ENCODE data around the gene MMS22L.

Gene MMS22L

GRCh38 chr6:97215157-97215769 lies 67.8 kb downstream of the MMS22L start:
- TF ChIP-seq, protein P1, sequence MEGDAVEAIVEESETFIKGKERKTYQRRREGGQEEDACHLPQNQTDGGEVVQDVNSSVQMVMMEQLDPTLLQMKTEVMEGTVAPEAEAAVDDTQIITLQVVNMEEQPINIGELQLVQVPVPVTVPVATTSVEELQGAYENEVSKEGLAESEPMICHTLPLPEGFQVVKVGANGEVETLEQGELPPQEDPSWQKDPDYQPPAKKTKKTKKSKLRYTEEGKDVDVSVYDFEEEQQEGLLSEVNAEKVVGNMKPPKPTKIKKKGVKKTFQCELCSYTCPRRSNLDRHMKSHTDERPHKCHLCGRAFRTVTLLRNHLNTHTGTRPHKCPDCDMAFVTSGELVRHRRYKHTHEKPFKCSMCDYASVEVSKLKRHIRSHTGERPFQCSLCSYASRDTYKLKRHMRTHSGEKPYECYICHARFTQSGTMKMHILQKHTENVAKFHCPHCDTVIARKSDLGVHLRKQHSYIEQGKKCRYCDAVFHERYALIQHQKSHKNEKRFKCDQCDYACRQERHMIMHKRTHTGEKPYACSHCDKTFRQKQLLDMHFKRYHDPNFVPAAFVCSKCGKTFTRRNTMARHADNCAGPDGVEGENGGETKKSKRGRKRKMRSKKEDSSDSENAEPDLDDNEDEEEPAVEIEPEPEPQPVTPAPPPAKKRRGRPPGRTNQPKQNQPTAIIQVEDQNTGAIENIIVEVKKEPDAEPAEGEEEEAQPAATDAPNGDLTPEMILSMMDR (IDR thresholded peaks at IDR 0.05; ENCODE audit: control insufficient read depth, insufficient read depth, low read depth, low read length, missing control alignments), result peak; percentile 75
- no peak overlapping the region for H3K4me3 ChIP-seq (ENCODE audit: control insufficient read depth, low read depth, low read length)
- DNase-seq (ENCODE audit: low read depth), result peak; percentile 37

DNA sequence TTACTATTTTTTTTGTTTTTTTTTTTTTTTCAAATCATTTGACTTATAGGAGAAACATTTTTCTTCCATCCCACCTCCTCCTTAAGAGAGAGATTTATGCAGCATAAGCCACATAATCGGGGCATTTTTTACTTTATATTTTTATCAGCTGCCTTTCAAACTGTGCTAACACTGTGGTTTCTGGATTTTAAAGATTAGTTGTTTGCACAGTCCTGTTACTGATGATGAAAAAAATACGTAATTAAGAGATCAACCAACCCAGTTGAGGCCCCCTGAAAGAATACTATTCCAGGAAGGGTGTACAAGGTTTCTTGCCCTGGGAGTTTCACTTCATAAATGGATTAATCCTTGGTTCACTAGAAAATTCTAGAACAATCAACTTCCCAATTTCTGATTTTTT lies 68.3 kb downstream of the MMS22L start:
- H3K4me3 ChIP-seq (ENCODE audit: control insufficient read depth, low read depth, low read length), result no peak overlapping the region
- TF ChIP-seq, protein P1 (IDR thresholded peaks at IDR 0.05; ENCODE audit: control insufficient read depth, insufficient read depth, low read depth, low read length, missing control alignments), result no peak
- no peak for DNase-seq (ENCODE audit: low read depth)

GRCh38 chr6:97207383-97207782 lies 75.6 kb downstream of the MMS22L start:
- DNase-seq (ENCODE audit: low read depth), result no peak
- TF ChIP-seq, protein P1 (IDR thresholded peaks at IDR 0.05; ENCODE audit: control insufficient read depth, insufficient read depth, low read depth, low read length, missing control alignments), result no peak
- no peak overlapping the region for H3K4me3 ChIP-seq (ENCODE audit: control insufficient read depth, low read depth, low read length)

GRCh38 chr6:97205966-97206365 lies 77.0 kb downstream of the MMS22L start:
- H3K4me3 ChIP-seq (ENCODE audit: control insufficient read depth, low read depth, low read length), result no peak overlapping the region
- no peak for DNase-seq (ENCODE audit: low read depth)
- TF ChIP-seq, protein P1 (IDR thresholded peaks at IDR 0.05; ENCODE audit: control insufficient read depth, insufficient read depth, low read depth, low read length, missing control alignments), result no peak

DNA sequence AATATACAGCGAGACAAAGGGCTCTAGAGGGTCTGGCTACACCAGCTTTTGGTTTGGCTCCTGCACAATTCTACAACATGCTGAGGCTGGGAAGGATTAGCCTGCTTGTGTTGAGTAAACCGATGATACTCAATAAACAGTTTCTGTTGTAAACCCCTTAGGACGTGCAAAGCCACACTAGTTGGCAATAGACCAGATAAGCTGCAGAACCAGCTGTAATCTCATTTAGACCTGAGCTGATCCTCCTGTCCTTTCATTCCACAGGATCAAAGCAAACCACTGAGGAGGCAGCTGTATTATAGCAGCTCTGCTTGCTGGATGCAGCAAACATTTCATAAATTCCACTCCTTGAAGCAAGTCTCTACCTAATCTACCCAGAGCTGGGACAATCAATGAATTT lies 79.7 kb downstream of the MMS22L start:
- DNase-seq (ENCODE audit: low read depth), result no peak
- TF ChIP-seq, protein P1 (IDR thresholded peaks at IDR 0.05; ENCODE audit: control insufficient read depth, insufficient read depth, low read depth, low read length, missing control alignments), result no peak
- H3K4me3 ChIP-seq (ENCODE audit: control insufficient read depth, low read depth, low read length), result no peak overlapping the region

DNA sequence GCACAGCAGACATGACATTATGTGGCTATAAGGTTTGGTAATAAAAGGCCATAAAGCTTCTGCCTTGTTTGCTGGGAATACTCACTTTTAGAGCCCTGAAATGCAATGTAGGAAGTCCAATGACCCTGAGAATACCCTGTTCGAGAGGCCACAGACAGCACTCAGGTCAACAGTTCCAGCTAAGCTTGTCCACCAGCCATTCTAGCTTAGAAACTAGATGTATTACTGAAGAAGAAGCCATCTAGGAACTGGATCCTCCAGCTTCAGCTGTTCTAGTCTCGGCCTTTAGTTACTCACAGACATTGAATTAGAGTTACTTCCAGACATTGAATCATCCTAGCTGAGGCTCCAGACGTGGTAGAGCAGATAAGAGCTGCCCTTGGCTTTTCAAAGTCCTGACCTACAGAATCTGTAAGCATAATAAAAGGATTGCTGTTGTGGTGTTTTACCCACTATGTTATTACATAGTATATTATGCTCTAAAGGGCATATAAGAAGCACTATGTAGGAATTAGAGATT lies 84.9 kb downstream of the MMS22L start:
- TF ChIP-seq, protein P1 (IDR thresholded peaks at IDR 0.05; ENCODE audit: control insufficient read depth, insufficient read depth, low read depth, low read length, missing control alignments), result no peak
- H3K4me3 ChIP-seq (ENCODE audit: control insufficient read depth, low read depth, low read length), result no peak overlapping the region
- DNase-seq (ENCODE audit: low read depth), result no peak
